GM12874 (cell line): ENCODE results near the gene LANCL2.

ENCODE experiments used
- CTCF ChIP-seq: IDR thresholded peaks from 2 replicates; pipeline ENCODE4 v1.5.1; 2011; ENCODE audit warnings: low read depth, mild to moderate bottlenecking, control low read depth, low read length, moderate library complexity; ENCODE audit not compliant: insufficient read depth

The LANCL2 gene

GRCh38 chr7:55411844-55412243, 46.7 kb downstream of the LANCL2 start:
- TF ChIP-seq CTCF = no peak

DNA sequence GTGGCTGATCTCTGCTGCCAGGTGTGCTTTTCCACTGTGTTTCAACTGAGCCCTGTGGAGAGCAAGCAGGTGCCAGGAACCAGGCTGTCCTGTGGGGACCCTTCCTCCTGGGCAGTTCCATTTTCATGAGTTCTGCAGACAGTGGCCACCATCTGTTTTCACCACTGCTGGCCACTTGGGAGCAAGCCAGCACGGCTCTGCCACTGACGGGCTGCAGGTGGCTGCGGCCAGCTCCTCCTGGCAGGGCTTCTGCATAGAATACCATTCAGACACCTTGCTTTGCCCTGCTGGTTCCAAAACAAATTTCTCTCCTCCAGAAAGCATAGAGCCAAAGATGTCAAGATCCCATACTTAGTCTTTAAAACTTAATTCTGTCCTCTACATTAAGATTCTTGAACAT, 48.3 kb downstream of the LANCL2 start:
- TF ChIP-seq CTCF = no peak

DNA sequence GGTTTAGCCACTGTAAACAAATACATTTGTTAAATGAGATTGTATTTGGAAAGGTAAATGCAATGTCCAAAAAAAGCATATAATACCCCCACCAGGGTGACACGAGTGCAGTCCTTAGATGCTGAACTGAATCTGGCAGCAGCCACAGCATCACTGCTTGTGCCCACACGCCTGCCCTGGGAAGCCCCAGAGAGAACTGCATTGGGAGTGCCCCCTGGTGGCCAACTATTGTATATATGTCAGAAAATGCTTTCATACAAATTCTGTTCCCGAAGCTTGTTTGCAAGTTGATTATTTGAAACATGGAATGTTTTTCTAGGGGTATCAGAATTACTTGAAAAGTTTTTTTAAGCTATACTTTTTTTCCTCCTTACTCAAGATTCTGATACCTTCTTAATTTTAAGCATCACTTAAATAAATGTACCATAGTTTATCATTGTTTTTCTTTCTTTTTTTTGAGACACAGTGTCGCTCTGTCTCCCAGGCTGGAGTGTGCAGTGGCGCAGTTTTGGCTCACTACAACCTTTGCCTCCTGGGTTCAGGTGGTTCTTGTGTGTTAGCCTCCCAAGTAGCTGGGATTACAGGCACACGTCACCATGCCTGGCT, 50.1 kb downstream of the LANCL2 start:
- peak; percentile 62 for TF ChIP-seq CTCF

DNA sequence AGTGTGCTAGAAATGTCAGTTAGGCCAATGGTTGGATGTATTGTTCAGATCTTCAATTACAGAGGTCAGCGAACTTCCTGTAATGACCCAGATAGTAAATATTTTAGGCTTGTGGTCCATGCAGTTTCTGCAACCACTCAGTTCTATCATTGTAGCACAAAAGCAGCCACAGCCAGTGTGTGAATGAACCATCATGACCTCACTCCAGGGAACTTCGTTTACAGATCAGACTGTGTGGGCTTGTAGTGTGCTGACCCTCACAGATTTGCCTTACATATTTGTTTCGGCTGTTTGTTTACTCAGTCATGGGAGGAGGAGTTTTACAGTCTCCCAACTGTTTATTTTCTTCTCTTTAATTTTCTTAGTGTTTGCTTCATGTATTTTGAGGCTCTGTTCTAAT, 55.4 kb downstream of the LANCL2 start:
- no peak for TF ChIP-seq CTCF

GRCh38 chr7:55423277-55423711, 58.2 kb downstream of the LANCL2 start:
- TF ChIP-seq CTCF = no peak

DNA sequence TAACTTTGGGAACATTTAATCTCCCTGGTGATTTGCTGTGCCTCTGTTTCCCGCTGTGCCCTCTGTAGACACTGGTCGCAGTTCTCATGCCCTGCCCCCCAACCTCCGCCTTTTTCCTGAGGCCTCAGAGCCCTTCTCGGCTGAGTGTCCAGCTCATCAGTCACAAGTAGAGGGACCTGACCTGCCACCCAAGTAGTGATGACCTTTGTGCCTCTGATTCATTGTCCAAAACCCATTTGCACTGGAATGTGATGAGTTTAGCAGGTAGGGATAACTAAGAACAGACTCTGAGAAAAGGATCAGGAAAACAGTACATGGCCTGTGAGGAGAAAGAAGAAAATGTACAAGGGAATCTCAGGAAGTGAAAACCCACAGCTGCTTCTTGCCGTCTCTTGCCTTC, 58.8 kb downstream of the LANCL2 start:
- TF ChIP-seq CTCF = no peak

DNA sequence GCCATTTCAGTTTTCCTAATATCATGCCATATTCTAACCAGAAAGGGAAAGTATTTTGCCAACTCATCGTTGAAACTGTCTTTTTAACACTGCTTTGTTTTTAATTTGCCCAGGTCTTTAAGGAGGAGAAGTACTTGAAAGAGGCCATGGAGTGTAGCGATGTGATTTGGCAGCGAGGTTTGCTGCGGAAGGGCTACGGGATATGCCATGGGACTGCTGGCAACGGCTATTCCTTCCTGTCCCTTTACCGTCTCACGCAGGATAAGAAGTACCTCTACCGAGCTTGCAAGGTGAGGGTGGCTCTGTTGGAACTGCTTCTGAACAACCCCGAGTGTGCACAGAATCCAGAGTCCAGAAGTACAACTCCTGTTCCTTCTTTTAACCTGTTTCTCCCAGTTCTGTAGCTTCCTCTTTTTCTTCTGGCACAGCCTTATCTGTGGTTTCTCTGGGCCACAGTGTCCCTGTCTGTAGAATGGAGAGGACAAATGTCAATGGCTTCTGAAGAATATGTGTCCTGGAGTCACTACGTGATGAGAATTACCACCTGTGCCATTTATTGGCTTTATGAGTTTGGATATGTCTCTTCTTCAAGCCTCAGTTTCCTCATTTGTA, 60.1 kb downstream of the LANCL2 start:
- no peak for TF ChIP-seq CTCF
